Lung microvascular endothelial cell (primary cell): ENCODE data around the gene DOCK11. TPM values are rescaled to one million over a fixed set of nuclear protein-coding genes. Genes with fewer than 3 reads are reported as not detected.
"Not testable (repeated sequence)": the region's sequence is repeated elsewhere in the genome, so short reads cannot be mapped to it uniquely, and the experiment has no call there.

ENCODE experiments used
- DNase-seq, 2 donors: peaks; one replicate each; pipeline versions ENCODE4 v3.0.0 to v3.0.0-alpha.2; 2010; ENCODE audit warnings: low read depth in 2 of 2
- total RNA-seq: library from RNA; depleted of rRNA; stranded (reverse); fragments of >200 nt; gene quantifications from 2 replicates; pipeline ENCODE4 v1.2.1, GENCODE V29; 2014

The DOCK11 gene
- total RNA-seq, 1 donor from 2014 or later, result 0.20 TPM

GRCh38 chrX:118685393-118685792 is 189.8 kb downstream of the DOCK11 start:
- no peak for DNase-seq

- no peak for DNase-seq
Observed at GRCh38 chrX:118688935-118689334, 193.3 kb downstream of the DOCK11 start.

- DNase-seq, result peak in 1 of 2 donors; percentile 47
Observed at GRCh38 chrX:118693843-118694242, 198.2 kb downstream of the DOCK11 start.

GRCh38 chrX:118694638-118695037 is 199.0 kb downstream of the DOCK11 start:
- DNase-seq, result peak; percentile 23 to 25

- peak in 1 of 2 donors; percentile 56 for DNase-seq
Observed at GRCh38 chrX:118698516-118699170, 203.0 kb downstream of the DOCK11 start.

GRCh38 chrX:118702741-118703140 is 207.1 kb downstream of the DOCK11 start:
- no peak for DNase-seq

- no peak for DNase-seq
Observed at GRCh38 chrX:118706681-118707080, 211.1 kb downstream of the DOCK11 start.

- DNase-seq, result no peak
Observed at GRCh38 chrX:118714521-118714920, 218.9 kb downstream of the DOCK11 start.

GRCh38 chrX:118715917-118716316 is 220.3 kb downstream of the DOCK11 start:
- not testable (repeated sequence) for DNase-seq

- not testable (repeated sequence) for DNase-seq
Observed at GRCh38 chrX:118716833-118717232, 221.2 kb downstream of the DOCK11 start.

- DNase-seq, result no peak
Observed at GRCh38 chrX:118717678-118718391, 222.2 kb downstream of the DOCK11 start.

- no peak for DNase-seq
Observed at GRCh38 chrX:118718737-118719136, 223.1 kb downstream of the DOCK11 start.

GRCh38 chrX:118720058-118720707 is 224.6 kb downstream of the DOCK11 start:
- DNase-seq, result no peak

- DNase-seq, result no peak
Observed at GRCh38 chrX:118723376-118723775, 227.8 kb downstream of the DOCK11 start.

GRCh38 chrX:118724365-118724764 is 228.8 kb downstream of the DOCK11 start:
- no peak for DNase-seq

GRCh38 chrX:118724775-118725174 is 229.2 kb downstream of the DOCK11 start:
- peak in 1 of 2 donors; percentile 30 for DNase-seq

- no peak for DNase-seq
Observed at GRCh38 chrX:118726396-118726795, 230.8 kb downstream of the DOCK11 start.

- DNase-seq, result peak; percentile 51 to 80
Observed at GRCh38 chrX:118726887-118727685, 231.5 kb downstream of the DOCK11 start, which contains the start of gene IL13RA1. IL13RA1 (plus strand) TSS chrX:118727606; CDS start chrX:118727639, 33 bp downstream.

GRCh38 chrX:118727686-118728339 is 232.2 kb downstream of the DOCK11 start:
- peak; percentile 46 to 63 for DNase-seq

GRCh38 chrX:118729042-118729652 is 233.5 kb downstream of the DOCK11 start:
- no peak for DNase-seq
